ENCODE results near the gene POLE2. TPM values are rescaled to one million over a fixed set of nuclear protein-coding genes. Genes with fewer than 3 reads are reported as not detected.
"Not testable (repeated sequence)": the region's sequence is repeated elsewhere in the genome, so short reads cannot be mapped to it uniquely, and the experiment has no call there.

POLE2 gene
- total RNA-seq, 1 experiment from 2014 or later, result 24.5 TPM

GRCh38 chr14:49721733-49722435 lies 33.9 kb upstream of the POLE2 start:
- ATAC-seq; H2AFZ ChIP-seq (ENCODE audit: low read depth, low read length, poor library complexity, severe bottlenecking); H3K27ac ChIP-seq (ENCODE audit: low read depth, low read length); CTCF ChIA-PET; H3K79me2 ChIP-seq (ENCODE audit: insufficient read depth, low read length); intact Hi-C loops (cut with micrococcal nuclease); H3K4me1 ChIP-seq (ENCODE audit: control insufficient read depth in 1 of 2, insufficient read depth in 2 of 2, low read length in 2 of 2); H3K9ac ChIP-seq (ENCODE audit: low read length); H3K4me2 ChIP-seq (ENCODE audit: low read length); H3K27me3 ChIP-seq (ENCODE audit: insufficient read depth, low read length); H3K9me2 ChIP-seq (ENCODE audit: insufficient read depth); RAD21 ChIA-PET (ENCODE audit: low non-redundant PET in 1 of 2, low total read pairs in 2 of 2, uncharacterized antibody in 2 of 2, unreplicated experiment in 2 of 2); POLR2A ChIA-PET; BruUV-seq (replicated peaks); H3K4me3 ChIP-seq (replicated peaks in 1 of 2; ENCODE audit: low read depth in 1 of 2, low read length in 2 of 2); DNase-seq (ENCODE audit: low read depth, low spot score); H4K20me1 ChIP-seq (ENCODE audit: insufficient read depth); H3K9me3 ChIP-seq (ENCODE audit: control insufficient read depth in 1 of 2, insufficient read depth in 1 of 2, low read depth in 1 of 2, low read length in 2 of 2); H3K36me3 ChIP-seq (ENCODE audit: control insufficient read depth in 1 of 2, insufficient read depth in 2 of 2, low read length in 2 of 2): not testable (repeated sequence)

- CTCF ChIA-PET, result no interaction called here
- H4K20me1 ChIP-seq (ENCODE audit: insufficient read depth), result no peaks in the 10 kb centered on the region
- no peaks in the 10 kb centered on the region for H3K4me1 ChIP-seq (ENCODE audit: control insufficient read depth in 1 of 2, insufficient read depth in 2 of 2, low read length in 2 of 2)
- DNase-seq (ENCODE audit: low read depth, low spot score) (no peak), ATAC-seq (no peak)
- H3K27me3 ChIP-seq (ENCODE audit: insufficient read depth, low read length), result no peaks in the 10 kb centered on the region
- intact Hi-C loops (cut with micrococcal nuclease), result no loop called here
- no peaks in the 10 kb centered on the region for H3K36me3 ChIP-seq (ENCODE audit: control insufficient read depth in 1 of 2, insufficient read depth in 2 of 2, low read length in 2 of 2)
- H3K9ac ChIP-seq (ENCODE audit: low read length), result no peak overlapping the region
- no TSS peak for BruUV-seq (replicated peaks)
- no peaks in the 10 kb centered on the region for H3K79me2 ChIP-seq (ENCODE audit: insufficient read depth, low read length)
- POLR2A ChIA-PET, result no interaction called here
- no peaks in the 10 kb centered on the region for H3K9me3 ChIP-seq (ENCODE audit: control insufficient read depth in 1 of 2, insufficient read depth in 1 of 2, low read depth in 1 of 2, low read length in 2 of 2)
- no peak overlapping the region for H2AFZ ChIP-seq (ENCODE audit: low read depth, low read length, poor library complexity, severe bottlenecking)
- TF ChIP-seq, protein P1, sequence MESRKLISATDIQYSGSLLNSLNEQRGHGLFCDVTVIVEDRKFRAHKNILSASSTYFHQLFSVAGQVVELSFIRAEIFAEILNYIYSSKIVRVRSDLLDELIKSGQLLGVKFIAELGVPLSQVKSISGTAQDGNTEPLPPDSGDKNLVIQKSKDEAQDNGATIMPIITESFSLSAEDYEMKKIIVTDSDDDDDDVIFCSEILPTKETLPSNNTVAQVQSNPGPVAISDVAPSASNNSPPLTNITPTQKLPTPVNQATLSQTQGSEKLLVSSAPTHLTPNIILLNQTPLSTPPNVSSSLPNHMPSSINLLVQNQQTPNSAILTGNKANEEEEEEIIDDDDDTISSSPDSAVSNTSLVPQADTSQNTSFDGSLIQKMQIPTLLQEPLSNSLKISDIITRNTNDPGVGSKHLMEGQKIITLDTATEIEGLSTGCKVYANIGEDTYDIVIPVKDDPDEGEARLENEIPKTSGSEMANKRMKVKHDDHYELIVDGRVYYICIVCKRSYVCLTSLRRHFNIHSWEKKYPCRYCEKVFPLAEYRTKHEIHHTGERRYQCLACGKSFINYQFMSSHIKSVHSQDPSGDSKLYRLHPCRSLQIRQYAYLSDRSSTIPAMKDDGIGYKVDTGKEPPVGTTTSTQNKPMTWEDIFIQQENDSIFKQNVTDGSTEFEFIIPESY (IDR thresholded peaks at IDR 0.05; ENCODE audit: extremely low read depth, insufficient replicate concordance, low read length), result no peak
- no peak for TF ChIP-seq POLR2A (IDR thresholded peaks at IDR 0.05; ENCODE audit: borderline replicate concordance, extremely low read depth, insufficient read depth, insufficient read length)
- no peak for TF ChIP-seq CBX3 (IDR thresholded peaks at IDR 0.05; ENCODE audit: low read depth)
- no peak for TF ChIP-seq ZNF274 (IDR thresholded peaks at IDR 0.05; ENCODE audit: low read depth, low read length)
- no peak for TF ChIP-seq POLR2AphosphoS5 (IDR thresholded peaks at IDR 0.05; ENCODE audit: low read depth, low read length)
- no peak for TF ChIP-seq CTCF (IDR thresholded peaks at IDR 0.05 in 2 of 3, conservative IDR thresholded peaks at IDR 0.05 in 1 of 3; ENCODE audit: borderline replicate concordance in 1 of 3, insufficient read depth in 1 of 3, low read depth in 2 of 3, low read length in 2 of 3)
- no peak overlapping the region for H3K4me2 ChIP-seq (ENCODE audit: low read length)
- H3K27ac ChIP-seq (ENCODE audit: low read depth, low read length), result no peak overlapping the region
- no peaks in the 10 kb centered on the region for H3K9me2 ChIP-seq (ENCODE audit: insufficient read depth)
- RAD21 ChIA-PET (ENCODE audit: low non-redundant PET in 1 of 2, low total read pairs in 2 of 2, uncharacterized antibody in 2 of 2, unreplicated experiment in 2 of 2), result no interaction called here
- no peak overlapping the region for H3K4me3 ChIP-seq (replicated peaks in 1 of 2; ENCODE audit: low read depth in 1 of 2, low read length in 2 of 2)
Observed at GRCh38 chr14:49720744-49721143, 32.7 kb upstream of the POLE2 start.

DNA sequence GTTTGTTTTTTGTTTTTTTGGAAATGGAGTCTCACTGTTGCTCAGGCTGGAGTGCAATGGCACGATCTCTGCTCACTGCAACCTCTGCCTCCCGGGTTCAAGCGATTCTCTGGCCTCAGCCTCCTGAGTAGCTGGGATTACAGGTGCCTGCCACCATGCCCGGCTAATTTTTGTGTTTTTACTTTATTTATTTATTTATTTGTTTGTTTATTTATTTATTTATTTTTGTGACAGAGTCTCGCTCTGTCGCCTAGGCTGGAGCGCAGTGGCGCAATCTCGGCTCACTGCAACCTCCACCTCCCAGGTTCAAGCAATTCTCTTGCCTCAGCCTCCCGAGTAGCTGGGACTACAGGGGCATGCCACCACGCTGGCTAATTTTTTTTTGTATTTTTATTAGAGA lies 23.0 kb upstream of the POLE2 start:
- H3K9me3 ChIP-seq (ENCODE audit: control insufficient read depth in 1 of 2, insufficient read depth in 1 of 2, low read depth in 1 of 2, low read length in 2 of 2); H3K36me3 ChIP-seq (ENCODE audit: control insufficient read depth in 1 of 2, insufficient read depth in 2 of 2, low read length in 2 of 2); H3K79me2 ChIP-seq (ENCODE audit: insufficient read depth, low read length); H3K4me3 ChIP-seq (replicated peaks in 1 of 2; ENCODE audit: low read depth in 1 of 2, low read length in 2 of 2); BruUV-seq (replicated peaks); H3K27me3 ChIP-seq (ENCODE audit: insufficient read depth, low read length); H3K4me1 ChIP-seq (ENCODE audit: control insufficient read depth in 1 of 2, insufficient read depth in 2 of 2, low read length in 2 of 2); CTCF ChIA-PET; H3K4me2 ChIP-seq (ENCODE audit: low read length); ATAC-seq; POLR2A ChIA-PET; DNase-seq (ENCODE audit: low read depth, low spot score); intact Hi-C loops (cut with micrococcal nuclease); H3K9me2 ChIP-seq (ENCODE audit: insufficient read depth); H3K9ac ChIP-seq (ENCODE audit: low read length); H3K27ac ChIP-seq (ENCODE audit: low read depth, low read length); H4K20me1 ChIP-seq (ENCODE audit: insufficient read depth); RAD21 ChIA-PET (ENCODE audit: low non-redundant PET in 1 of 2, low total read pairs in 2 of 2, uncharacterized antibody in 2 of 2, unreplicated experiment in 2 of 2); H2AFZ ChIP-seq (ENCODE audit: low read depth, low read length, poor library complexity, severe bottlenecking): not testable (repeated sequence)
